Activated CD8-positive, alpha-beta memory T cell treated with anti-CD3 and anti-CD28 coated beads for 36 hours (primary cell): ENCODE measurements around the gene IQCB1. TPM values are rescaled to one million over a fixed set of nuclear protein-coding genes. Genes with fewer than 3 reads are reported as not detected.
"Not testable (repeated sequence)": the region's sequence is repeated elsewhere in the genome, so short reads cannot be mapped to it uniquely, and the experiment has no call there.

ENCODE experiments used
- CTCF ChIA-PET: fragments of 350-600 bp; sonication (Branson Sonifier 250); formaldehyde crosslinking; loops from one replicate; lab custom pipeline; 2021; ENCODE audit warnings: antibody characterized with exemption; lab: Charles Lee
- POLR2A ChIA-PET: fragments of 350-600 bp; sonication (Branson Sonifier 250); formaldehyde crosslinking; loops from one replicate; lab custom pipeline; 2021; ENCODE audit warnings: antibody characterized with exemption; lab: Charles Lee
- total RNA-seq, 2 experiments: library from RNA; stranded (reverse); gene quantifications; one replicate each; pipeline ENCODE4 v1.2.3, GENCODE V29; 2021

Gene IQCB1
- total RNA-seq, 2 experiments from 2014 or later, result 28.4 to 31.6 TPM

DNA sequence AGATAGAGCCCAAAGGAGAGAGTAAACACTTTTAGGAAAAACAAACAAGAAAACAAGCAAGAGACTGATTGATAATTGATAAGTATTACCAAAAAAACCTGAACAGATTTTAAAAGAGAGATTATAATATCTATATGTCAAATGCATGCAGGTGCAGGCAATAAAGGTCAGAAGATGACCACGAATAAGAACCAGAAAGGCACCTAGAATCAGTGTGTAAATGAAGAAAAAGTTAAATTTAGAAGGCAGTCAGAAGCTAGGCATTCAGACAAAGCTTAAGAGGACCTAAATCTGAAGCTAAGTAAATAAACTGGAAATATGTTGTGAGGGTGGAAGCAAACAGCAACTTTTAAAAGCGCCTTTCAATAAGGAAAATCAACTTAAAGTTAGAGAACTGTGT lies 16.3 kb downstream of the IQCB1 start:
- POLR2A ChIA-PET, result no interaction called here
- CTCF ChIA-PET, result no interaction called here

DNA sequence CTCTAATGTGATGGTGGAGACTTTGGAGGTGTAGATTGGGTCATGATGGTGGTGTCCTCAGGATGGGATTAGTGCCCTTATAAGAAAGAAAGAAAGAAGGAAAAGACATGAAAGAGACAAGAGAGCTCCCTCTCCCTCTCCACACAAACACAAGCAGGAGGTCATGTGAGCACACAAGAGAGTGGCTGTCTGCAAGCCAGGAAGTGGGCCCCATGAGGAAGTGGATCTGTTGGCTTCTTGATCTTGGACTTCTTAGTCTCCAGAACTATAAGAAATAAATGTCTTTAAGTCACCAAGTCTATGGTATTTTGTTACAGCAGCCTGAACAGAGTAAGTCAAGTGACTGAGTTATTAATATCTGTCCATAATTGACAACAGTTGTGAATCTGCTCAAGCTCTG lies 17.1 kb downstream of the IQCB1 start:
- CTCF ChIA-PET, result no interaction called here
- POLR2A ChIA-PET, result no interaction called here

DNA sequence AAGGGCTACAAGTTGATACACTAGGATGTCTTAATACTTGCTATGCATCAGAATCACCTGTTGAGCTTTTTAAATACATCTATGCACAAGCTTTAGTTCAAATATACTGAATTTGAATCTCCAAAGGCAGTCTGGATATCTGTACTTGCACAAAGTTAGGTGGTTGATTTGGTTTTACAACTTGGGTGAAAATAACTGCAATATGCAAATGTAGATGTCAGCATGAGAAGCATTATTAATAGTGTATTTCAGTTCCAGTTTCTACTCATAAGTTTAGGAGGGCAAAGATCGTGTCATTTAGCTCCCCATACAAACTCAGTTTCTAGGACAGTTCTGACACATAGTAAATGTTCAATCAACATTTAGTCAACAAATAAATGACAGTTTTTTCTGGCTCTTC lies 25.6 kb downstream of the IQCB1 start:
- ChIA-PET POLR2A (no interaction called here), CTCF (no interaction called here)

DNA sequence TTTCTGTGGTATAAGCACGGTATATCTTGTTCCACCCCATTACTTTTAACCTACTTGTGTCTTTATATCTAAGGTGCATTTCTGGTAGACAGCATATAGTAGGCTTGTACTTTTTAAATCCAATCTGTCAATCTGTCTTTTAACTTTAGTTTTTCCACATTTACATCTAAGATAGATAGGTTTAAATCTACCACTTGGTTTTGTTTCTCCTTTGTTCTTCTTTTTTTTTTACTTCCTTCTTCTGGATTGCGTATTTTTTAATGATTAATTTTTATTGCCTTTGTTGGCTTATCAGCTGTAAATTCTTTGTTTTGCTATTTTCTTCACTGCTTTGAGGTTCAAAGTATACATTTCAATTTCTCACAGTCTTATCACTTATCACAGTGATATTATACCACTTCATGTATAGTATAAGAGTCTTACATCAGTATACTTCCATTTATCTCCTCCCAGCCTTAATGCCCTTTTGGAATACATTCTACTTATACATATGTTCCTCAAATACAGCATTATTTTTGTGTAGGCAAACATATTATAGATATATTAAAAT lies 31.0 kb downstream of the IQCB1 start:
- ChIA-PET CTCF (no interaction called here), POLR2A (no interaction called here)

DNA sequence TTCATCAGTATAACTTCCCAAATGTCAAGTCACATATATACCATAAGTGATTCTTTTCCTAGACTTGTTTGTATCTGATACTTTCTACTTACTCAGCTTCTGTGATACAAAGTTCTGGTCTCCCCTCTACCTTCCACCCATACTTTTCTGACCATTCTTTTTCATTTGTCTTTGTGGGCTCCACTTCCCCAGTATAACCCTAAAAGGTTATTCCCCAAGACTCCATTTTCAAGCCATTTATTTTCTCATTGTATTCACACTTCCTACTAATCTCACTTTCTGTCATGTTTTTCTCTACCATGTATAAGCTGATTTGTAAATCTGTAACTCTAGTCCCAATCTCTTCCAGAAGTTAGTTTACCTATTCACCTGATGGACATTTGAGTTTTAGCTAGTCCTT lies 34.0 kb downstream of the IQCB1 start:
- ChIA-PET CTCF (no interaction called here), POLR2A (interaction anchor here (0.7 kb wide), 1 partner anchor 1076 kb away, joined by 9 read pairs; no protein-coding TSS in a partner anchor)

DNA sequence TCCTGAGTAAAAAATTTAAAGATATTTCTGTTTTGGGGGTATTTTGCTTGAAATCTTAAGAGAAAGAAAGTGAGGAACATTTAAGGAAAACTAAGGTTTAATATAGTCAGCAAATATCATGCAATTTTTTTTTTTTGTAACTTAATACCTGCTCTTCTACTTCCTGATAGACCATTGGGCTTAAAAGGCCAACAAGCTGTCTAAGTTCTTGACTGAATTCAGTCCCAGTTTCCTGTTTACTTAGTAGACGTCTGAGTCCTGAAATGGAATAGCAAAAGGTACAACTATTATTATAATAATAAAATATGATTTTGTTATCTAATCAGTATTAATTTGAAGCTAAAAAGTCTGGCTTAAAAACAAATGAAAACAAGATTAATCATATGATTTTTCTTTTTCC lies 37.9 kb downstream of the IQCB1 start:
- ChIA-PET CTCF (no interaction called here), POLR2A (interaction anchor here (0.6 kb wide), 1 partner anchor 305 kb away, joined by 4 read pairs; no protein-coding TSS in a partner anchor)

DNA sequence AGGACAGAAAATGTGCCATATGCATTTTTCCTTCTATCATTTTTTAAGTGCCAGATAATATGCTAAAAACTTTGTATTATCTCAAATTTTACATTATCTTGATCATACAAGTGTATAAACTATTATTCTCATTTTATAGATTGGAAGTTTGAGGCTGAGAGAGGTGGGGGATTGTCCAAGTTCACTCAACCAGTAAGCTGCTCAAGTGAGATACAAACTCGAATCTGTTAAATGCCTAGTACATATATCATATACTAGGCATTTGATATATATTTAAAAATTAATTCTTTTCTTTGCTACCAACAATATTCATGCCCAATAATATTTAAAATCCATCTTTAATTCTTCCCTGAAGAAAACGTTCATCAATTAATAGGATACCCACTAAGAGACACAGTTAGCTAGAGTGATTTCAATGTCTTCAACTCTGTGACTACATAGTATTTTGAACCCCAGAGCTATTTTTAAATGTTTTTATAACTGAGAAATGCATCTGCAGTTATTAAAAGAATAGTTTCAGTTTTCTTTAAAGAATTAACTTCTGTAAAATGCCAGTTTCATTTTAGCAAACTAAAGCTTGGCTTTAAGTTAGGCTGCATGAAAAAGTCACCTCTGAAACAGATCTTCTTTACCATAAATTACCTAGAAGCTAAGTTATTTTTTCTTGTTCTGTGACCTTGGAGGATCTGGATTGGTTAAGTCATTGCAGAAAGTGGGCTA lies 40.4 kb downstream of the IQCB1 start:
- ChIA-PET POLR2A (no interaction called here), CTCF (no interaction called here)

DNA sequence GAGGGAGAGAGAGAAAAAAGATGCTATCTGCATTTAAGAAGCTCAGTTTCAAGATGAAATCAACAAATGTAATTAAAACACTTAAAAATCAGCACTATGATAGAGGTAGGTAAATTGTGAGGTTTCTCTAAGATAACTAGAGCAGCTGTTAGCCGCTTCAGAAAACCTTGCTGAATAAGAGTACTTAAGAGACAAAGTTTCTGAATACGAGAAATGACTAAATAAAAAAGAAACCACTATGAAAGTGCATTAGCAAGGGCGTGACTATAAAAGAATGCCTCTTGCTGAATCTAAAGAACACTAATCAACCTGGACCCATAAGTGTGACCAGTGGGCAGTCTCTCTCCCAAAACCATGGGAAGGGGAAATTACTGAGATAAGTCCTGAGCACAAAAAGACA lies 41.8 kb downstream of the IQCB1 start:
- ChIA-PET POLR2A (no interaction called here), CTCF (no interaction called here)

DNA sequence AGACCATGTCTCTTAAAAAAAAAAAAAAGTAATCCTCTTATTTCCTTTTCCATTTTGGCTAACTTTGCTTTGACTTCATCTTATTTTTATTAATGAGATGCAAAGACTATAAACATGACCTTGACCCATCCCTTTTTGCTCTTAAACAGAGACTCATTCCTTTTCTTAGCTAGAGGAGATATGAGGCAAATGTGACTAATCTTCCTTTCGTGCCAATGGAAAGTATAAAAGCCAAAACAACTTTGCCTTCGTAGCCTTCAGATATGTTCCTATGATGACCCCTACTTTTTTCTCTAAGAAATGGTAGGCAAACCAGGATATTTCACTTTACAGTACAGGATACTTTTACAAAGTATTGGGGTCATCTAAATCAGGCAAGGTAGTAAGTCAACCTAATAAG lies 48.4 kb downstream of the IQCB1 start:
- CTCF ChIA-PET, result no interaction called here
- POLR2A ChIA-PET, result no interaction called here

DNA sequence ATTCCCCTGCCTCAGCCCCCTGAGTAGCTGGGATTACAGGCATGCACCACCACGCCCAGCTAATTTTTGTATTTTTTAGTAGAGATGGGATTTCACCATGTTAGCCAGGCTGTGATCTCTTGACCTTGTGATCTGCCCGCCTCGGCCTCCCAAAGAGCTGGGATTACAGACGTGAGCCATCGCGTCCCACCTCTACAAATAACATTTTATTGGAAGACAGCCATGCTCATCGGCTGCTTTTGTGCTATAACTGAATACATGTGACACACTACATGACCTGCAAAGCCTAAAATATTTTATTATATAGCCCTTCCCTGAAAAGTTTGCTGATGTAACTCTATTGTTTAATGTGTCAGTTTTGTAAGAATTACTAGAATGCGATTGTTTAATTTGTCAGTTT lies 52.1 kb downstream of the IQCB1 start:
- POLR2A ChIA-PET, CTCF ChIA-PET: not testable (repeated sequence)

DNA sequence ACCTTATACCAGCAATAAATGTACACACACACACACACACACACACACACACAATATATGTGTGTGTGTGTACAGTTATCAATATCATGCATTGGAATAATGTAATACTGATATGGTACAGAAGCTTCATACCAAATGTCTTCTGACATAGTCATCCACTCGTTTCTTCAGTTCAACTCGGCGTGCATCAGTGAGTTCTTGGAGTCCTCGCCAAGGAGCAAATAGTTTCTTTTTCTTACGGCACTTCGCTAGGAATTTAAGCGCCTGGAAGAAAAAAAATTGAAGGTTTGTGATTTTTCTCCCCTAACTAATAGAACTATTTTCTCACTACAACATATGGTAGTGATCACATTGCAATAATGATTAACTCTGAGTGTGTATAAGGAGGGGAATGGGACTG lies 53.2 kb downstream of the IQCB1 start:
- CTCF ChIA-PET, result no interaction called here
- POLR2A ChIA-PET, result no interaction called here

DNA sequence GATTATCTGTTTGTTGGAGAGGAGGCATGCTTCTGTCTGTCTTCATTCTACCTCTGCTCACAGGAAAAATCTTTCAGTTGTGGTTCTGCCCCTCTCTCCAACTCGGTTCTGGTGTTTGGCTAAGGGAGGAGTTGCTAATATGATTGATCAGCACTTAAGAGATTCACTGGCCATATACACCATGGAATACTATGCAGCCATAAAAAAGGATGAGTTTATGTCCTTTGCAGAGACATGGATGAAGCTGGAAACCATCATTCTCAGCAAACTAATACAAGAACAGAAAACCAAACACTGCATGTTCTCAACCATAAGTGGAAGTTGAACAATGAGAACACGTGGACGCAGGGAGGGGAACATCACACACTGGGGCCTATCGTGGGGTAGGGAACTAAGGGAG lies 59.8 kb downstream of the IQCB1 start:
- CTCF ChIA-PET, POLR2A ChIA-PET: not testable (repeated sequence)

DNA sequence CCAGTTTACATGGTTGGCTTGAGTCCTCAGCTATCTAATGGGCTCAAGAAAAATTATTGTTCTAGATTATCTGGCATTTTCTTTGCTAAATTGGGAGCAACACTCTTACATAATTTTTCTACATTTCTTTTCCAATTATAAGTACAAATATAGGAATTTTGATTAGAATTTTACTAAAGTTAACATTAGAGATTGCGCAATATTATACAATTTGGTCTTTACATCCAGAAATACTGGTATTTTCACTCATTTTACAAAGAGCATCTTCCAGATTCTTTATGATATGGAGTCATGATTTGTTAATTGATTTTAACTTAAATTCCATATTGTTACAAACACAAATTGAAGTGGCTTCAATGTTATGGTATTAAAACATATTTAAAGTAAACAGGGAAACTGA lies 65.6 kb downstream of the IQCB1 start:
- POLR2A ChIA-PET, result no interaction called here

DNA sequence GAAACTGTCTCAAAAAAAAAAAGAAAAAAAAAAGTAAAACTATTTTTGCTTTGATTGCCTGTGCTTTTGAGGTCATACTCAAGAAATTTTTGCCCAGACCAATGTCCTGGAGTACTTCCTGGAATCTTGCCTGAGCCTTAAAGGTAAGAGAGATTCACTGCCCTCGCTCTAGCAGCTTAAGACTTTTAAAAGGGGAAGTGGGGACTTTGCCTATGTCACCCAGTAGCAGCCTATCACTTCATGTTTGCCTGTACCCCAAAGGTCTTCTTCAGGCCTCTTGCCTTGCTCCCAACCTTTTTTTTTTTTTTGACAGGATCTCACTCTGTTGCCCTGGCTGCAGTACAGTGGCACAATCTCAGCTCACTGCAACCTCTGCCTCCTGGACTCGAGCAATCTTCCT lies 66.4 kb downstream of the IQCB1 start:
- POLR2A ChIA-PET, result no interaction called here
- CTCF ChIA-PET, result no interaction called here

More for the DNA sequence above, 65.6 kb downstream of the IQCB1 start:
- CTCF ChIA-PET, result no interaction called here

DNA sequence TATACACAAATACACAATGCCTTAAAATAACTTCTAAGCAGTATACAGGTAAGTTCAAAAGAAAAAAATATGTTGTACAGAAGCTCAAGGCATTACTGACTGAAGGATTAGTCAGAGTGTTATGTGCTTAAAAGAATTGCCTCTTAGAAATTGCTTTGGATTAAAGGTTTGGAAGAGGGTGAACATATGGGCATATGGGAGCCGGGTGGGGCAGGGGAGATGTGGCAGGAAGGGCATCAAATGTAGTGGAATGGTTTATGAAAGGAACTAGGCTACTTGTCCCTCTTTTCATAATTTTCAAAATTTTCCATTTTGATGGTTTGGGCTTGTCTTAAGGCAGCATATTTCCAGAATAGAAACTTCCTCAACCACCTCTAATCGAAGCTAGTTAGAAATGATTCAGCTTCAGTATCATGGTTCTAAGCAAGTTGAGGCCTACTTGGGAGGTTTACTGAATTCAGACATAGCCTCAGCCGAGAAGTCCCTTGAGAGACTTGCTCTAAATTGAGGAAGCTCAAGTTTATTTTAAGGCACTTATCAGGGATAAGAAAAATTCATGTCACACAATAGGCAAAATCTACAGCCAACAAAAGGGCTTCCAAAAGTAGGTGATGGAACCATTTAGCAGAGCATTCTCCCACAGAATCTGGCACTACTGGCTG lies 75.2 kb downstream of the IQCB1 start:
- ChIA-PET POLR2A (no interaction called here), CTCF (interaction anchor here (1.5 kb wide), 1 partner anchor 68 kb away, joined by 4 read pairs; no protein-coding TSS in a partner anchor)

DNA sequence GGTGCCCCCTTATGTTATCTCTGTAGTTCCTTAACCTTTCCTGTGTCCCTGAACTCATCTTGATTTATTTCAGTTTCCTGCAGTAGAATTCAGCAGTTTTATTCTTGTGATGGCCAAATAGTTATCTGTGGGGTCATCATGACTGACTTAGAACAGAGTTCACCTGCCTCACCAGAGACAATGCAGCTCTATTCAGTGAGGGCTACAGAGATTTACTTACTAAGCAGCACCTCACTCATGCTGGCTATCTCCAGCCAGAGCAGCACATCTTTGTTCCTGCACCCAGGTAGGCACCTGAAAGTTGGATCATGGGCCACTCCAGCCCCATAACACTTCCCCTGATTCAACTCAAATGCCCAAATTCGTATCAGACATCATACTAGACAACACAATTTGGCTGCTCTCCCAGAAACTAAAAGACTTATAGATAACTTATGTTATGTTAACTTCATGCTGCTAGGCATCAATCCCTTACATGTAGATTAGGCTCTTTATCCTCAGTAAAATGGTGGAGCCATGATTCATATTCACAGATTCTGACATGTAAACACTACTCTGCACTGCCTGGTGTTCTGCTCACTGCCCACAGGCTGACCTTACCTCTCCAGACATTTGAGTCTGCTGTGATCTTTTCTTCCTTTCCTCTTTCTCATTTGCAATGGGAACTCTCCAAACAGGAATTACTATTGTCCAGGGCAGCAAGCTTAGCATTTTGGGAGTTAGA lies 76.0 kb downstream of the IQCB1 start:
- POLR2A ChIA-PET, result no interaction called here
- CTCF ChIA-PET, result interaction anchor here (1.5 kb wide), 1 partner anchor 69 kb away, joined by 4 read pairs; no protein-coding TSS in a partner anchor

DNA sequence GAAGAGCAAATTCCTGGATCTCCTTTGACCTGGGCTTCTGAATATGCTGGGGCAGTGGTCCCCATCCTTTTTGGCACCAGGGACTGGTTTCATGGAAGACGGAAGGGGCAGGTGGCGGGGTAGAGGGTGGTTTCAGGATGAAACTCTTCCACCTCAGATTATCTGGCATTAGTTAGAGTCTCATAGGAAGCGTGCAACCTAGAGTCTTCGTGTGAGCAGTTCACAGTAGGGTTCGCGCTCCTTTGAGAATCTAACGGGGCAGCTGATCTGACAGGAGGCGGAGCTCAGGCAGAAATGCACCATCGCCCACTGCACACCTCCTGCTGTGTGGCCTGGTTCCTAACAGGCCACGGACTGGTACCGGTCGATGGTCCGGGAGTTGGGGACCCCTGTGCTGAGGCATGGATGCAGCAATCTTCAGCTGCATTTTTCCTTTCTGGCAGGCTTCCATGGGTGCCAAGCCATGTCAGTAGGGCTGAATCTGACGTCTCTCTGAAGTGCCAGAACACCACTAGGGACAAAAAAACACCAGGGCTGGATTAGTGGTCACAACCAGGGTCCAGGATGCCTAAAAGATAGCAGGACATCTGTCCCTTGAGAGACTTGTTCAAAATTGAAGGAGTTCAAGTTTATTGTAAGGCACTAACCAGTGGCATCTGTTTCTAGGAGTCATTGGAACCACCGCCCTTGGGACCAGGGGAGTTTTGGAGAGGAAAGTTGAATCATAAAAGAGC lies 76.9 kb downstream of the IQCB1 start:
- ChIA-PET CTCF (interaction anchor here (1.5 kb wide), 1 partner anchor 70 kb away, joined by 4 read pairs; no protein-coding TSS in a partner anchor), POLR2A (no interaction called here)

DNA sequence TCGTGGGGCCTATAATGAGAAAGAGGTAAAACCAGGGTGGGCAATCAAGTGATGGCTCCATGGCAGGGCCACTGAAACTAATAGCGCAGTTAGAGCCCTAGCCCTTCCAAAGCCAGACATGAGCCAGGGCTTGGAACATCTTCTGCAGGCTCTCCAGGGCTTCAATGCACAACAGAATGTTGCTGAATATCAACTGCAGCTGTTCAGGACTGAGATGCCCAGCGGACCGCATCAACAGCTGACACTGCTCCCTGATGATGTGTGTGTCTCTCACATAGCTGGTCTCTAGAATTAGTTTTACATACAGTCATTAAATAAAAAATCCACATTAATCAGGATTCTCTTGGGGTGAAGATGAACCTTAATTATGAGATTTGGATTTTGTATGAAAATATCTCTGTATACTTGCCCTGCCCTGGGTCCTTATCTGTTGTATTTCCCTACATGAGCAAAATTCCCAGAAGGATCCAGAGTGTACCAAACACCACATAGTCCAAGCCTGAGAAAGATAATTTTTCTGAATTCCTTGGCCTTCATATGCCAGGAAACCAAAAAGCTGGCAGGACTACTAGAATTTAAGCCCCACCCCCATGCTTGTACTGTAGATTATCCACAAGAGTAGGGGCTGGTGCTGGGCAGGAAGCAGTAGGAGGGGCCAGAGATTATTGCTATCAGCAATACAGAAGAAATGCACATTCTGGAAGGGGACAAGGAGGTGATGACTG lies 77.6 kb downstream of the IQCB1 start:
- ChIA-PET POLR2A (no interaction called here), CTCF (no interaction called here)

DNA sequence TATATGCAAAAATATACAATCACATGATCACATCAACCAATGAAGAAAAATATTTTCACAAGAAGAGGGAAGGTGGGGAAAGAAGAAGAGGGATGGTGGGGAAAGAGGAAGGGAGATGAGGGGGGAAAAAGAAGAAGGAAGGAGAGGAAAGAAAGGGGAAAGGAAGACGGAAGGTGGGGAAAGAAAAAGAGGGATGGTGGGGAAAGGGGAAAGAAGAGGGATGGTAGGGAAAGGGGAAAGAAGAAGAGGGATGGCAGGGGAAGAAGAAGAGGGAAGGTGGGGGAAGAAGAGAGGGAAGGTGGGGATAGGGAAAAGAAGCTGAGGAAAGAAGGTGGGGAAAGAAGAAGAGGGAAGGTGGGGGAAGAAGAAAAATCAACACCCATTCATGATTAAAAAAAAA lies 82.1 kb downstream of the IQCB1 start:
- POLR2A ChIA-PET, result no interaction called here
- CTCF ChIA-PET, result no interaction called here
